ENCODE measurements around the gene ACSL6. TPM values are rescaled to one million over a fixed set of nuclear protein-coding genes. Genes with fewer than 3 reads are reported as not detected.
A peak's percentile ranks its signal among the peaks of the same experiment; 100 is the strongest.

The ACSL6 gene
- total RNA-seq, 1 donor from 2014 or later, result not detected

DNA sequence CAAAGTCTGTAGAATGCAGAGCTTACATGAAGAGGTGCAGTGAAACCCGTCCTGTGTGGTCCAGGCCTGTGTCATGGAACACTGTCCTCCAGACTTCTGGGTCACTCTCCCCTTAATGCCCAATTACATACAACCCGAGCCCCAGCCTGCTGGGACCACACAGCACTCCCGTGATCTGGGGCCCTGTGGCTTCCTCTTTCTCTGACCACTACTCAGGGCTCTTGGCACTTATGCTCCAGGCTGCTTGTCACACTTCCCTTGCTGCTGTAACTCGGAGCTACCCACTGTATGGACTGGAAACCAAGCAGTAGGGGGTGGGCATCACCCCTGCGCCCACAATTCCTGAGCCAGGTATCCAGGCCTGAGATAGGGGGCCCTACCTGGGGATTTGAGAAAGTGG is 38.7 kb upstream of the ACSL6 start:
- H3K9me3 Mint-ChIP-seq, result no peaks in the 10 kb centered on the region
- TF ChIP-seq, protein P1, sequence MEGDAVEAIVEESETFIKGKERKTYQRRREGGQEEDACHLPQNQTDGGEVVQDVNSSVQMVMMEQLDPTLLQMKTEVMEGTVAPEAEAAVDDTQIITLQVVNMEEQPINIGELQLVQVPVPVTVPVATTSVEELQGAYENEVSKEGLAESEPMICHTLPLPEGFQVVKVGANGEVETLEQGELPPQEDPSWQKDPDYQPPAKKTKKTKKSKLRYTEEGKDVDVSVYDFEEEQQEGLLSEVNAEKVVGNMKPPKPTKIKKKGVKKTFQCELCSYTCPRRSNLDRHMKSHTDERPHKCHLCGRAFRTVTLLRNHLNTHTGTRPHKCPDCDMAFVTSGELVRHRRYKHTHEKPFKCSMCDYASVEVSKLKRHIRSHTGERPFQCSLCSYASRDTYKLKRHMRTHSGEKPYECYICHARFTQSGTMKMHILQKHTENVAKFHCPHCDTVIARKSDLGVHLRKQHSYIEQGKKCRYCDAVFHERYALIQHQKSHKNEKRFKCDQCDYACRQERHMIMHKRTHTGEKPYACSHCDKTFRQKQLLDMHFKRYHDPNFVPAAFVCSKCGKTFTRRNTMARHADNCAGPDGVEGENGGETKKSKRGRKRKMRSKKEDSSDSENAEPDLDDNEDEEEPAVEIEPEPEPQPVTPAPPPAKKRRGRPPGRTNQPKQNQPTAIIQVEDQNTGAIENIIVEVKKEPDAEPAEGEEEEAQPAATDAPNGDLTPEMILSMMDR (IDR thresholded peaks at IDR 0.05; ENCODE audit: unreplicated experiment), result no peak
- H3K4me1 Mint-ChIP-seq, result no peaks in the 10 kb centered on the region
- no peak overlapping the region for H3K27ac Mint-ChIP-seq
- peak in 1 of 2 experiments; percentile 27 for DNase-seq (ENCODE audit: low spot score in 2 of 2, unreplicated experiment in 2 of 2)
- no peaks in the 10 kb centered on the region for H3K36me3 Mint-ChIP-seq
- H3K27me3 Mint-ChIP-seq (ENCODE audit: low read depth), result peaks cover 18% of the 10 kb centered on the region
- H3K4me3 Mint-ChIP-seq, result no peak overlapping the region

DNA sequence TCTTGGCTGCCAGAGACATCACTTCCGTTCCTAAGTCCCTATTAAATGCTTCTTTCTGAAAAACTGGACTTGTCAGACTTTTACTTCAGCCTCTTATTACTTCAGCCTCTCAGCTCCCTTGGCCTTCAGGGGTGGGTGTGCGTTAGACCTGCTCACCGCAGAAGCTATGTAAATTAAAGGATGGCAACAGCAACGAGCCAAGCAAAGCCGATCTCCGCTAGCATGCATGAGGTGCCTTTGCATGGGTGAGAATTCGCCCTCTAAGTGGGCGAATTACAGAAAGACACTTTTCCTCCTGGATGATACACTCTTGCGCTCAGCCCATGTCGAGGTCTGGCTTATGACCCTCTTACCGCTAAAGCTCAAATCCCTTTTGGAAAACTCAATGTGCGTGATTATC is 38.1 kb upstream of the ACSL6 start:
- H3K4me1 Mint-ChIP-seq, result no peaks in the 10 kb centered on the region
- no peak for DNase-seq (ENCODE audit: low spot score in 2 of 2, unreplicated experiment in 2 of 2)
- H3K4me3 Mint-ChIP-seq, result no peak overlapping the region
- TF ChIP-seq, protein P1 (IDR thresholded peaks at IDR 0.05; ENCODE audit: unreplicated experiment), result no peak
- no peak overlapping the region for H3K27ac Mint-ChIP-seq
- no peaks in the 10 kb centered on the region for H3K36me3 Mint-ChIP-seq
- H3K9me3 Mint-ChIP-seq, result no peaks in the 10 kb centered on the region
- peaks cover 18% of the 10 kb centered on the region for H3K27me3 Mint-ChIP-seq (ENCODE audit: low read depth)

DNA sequence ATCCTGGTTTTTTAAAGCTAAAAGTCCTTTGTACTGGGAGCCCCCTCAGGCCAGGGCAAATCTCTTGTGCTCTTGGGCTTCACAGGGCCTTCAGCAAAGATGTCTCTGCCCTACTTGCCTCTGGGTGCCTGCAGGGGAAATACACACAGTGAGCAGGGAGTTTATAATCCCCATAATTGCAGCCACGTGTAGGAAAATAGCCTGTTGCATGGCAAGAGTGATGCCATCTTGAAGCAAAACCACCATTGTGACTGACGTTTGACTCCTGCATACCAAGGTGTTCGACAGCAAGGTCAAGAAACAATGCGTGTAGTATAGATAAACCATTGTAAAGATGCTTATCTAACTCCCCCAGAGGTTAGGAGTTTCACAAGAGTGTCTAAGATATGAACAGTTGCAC is 37.6 kb upstream of the ACSL6 start:
- DNase-seq (ENCODE audit: low spot score in 2 of 2, unreplicated experiment in 2 of 2), result no peak
- H3K27me3 Mint-ChIP-seq (ENCODE audit: low read depth), result peaks cover 14% of the 10 kb centered on the region
- no peaks in the 10 kb centered on the region for H3K4me1 Mint-ChIP-seq
- TF ChIP-seq, protein P1 (IDR thresholded peaks at IDR 0.05; ENCODE audit: unreplicated experiment), result no peak
- no peak overlapping the region for H3K27ac Mint-ChIP-seq
- no peaks in the 10 kb centered on the region for H3K36me3 Mint-ChIP-seq
- H3K4me3 Mint-ChIP-seq, result no peak overlapping the region
- no peaks in the 10 kb centered on the region for H3K9me3 Mint-ChIP-seq

GRCh38 chr5:132046880-132047299 is 35.4 kb upstream of the ACSL6 start:
- Mint-ChIP-seq H3K36me3 (no peaks in the 10 kb centered on the region), H3K27ac (no peak overlapping the region), H3K27me3 (ENCODE audit: low read depth) (peaks cover 21% of the 10 kb centered on the region), H3K4me1 (no peaks in the 10 kb centered on the region), H3K9me3 (peaks cover 5% of the 10 kb centered on the region), H3K4me3 (no peak overlapping the region)
- TF ChIP-seq, protein P1 (IDR thresholded peaks at IDR 0.05; ENCODE audit: unreplicated experiment), result no peak
- DNase-seq (ENCODE audit: low spot score in 2 of 2, unreplicated experiment in 2 of 2), result no peak

DNA sequence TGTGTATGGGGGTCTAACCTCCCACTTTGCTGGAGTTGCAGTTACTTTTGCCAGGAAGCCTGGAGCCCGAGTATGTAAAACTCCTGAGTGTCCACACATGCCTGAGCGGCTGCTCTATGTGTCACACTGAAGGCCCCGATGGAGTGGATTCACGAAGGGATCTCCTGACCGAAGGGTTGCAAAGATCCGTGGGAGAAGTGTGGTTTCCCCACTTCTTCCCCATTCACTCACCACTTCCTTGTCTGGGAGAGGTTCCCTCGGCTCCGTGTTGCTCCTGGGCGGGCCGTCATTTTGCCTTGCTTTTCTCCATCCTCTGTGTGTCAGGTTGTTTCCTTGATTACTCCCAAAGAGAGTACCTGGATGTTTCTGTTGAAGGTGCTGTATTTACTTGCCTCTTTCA is 32.7 kb upstream of the ACSL6 start:
- H3K4me3 Mint-ChIP-seq, result no peak overlapping the region
- peak in 1 of 2 experiments; percentile 25 for DNase-seq (ENCODE audit: low spot score in 2 of 2, unreplicated experiment in 2 of 2)
- H3K36me3 Mint-ChIP-seq, result no peaks in the 10 kb centered on the region
- peaks cover 34% of the 10 kb centered on the region for H3K27me3 Mint-ChIP-seq (ENCODE audit: low read depth)
- H3K4me1 Mint-ChIP-seq, result no peaks in the 10 kb centered on the region
- peaks cover 5% of the 10 kb centered on the region for H3K9me3 Mint-ChIP-seq
- no peak overlapping the region for H3K27ac Mint-ChIP-seq
- TF ChIP-seq, protein P1 (IDR thresholded peaks at IDR 0.05; ENCODE audit: unreplicated experiment), result no peak

GRCh38 chr5:132037353-132037752 is 25.9 kb upstream of the ACSL6 start:
- no peak overlapping the region for H3K27ac Mint-ChIP-seq
- H3K4me1 Mint-ChIP-seq, result no peaks in the 10 kb centered on the region
- peaks cover 73% of the 10 kb centered on the region for H3K27me3 Mint-ChIP-seq (ENCODE audit: low read depth)
- H3K36me3 Mint-ChIP-seq, result no peaks in the 10 kb centered on the region
- TF ChIP-seq, protein P1 (IDR thresholded peaks at IDR 0.05; ENCODE audit: unreplicated experiment), result no peak
- peaks cover 20% of the 10 kb centered on the region for H3K9me3 Mint-ChIP-seq
- no peak for DNase-seq (ENCODE audit: low spot score in 2 of 2, unreplicated experiment in 2 of 2)
- no peak overlapping the region for H3K4me3 Mint-ChIP-seq
